Stimulated activated CD4-positive, alpha-beta T cell treated with anti-CD3 and anti-CD28 coated beads, Interleukin-15, amount 100 ng/mL, for 24 hours (primary cell): ENCODE measurements around the gene DMRTB1.

Experiments used
- DNase-seq: peaks from one replicate; pipeline ENCODE4 v3.0.0-alpha.2; 2020

DMRTB1 gene

GRCh38 chr1:53495633-53496345 is 36.6 kb downstream of the DMRTB1 start:
- DNase-seq: no peak

GRCh38 chr1:53498555-53499131 is 39.4 kb downstream of the DMRTB1 start:
- DNase-seq: no peak

GRCh38 chr1:53499257-53500203 is 40.3 kb downstream of the DMRTB1 start:
- no peak for DNase-seq

GRCh38 chr1:53500204-53501064 is 41.2 kb downstream of the DMRTB1 start:
- no peak for DNase-seq

- DNase-seq: no peak
These were observed 42.1 kb downstream of the DMRTB1 start for GRCh38 chr1:53501065-53502005.

GRCh38 chr1:53502641-53503432 is 43.6 kb downstream of the DMRTB1 start:
- DNase-seq: no peak

GRCh38 chr1:53503433-53504217 is 44.4 kb downstream of the DMRTB1 start:
- DNase-seq: no peak

- DNase-seq: no peak
These were observed 45.7 kb downstream of the DMRTB1 start for GRCh38 chr1:53504901-53505300.

GRCh38 chr1:53505401-53505800 is 46.2 kb downstream of the DMRTB1 start:
- no peak for DNase-seq

- DNase-seq: no peak
These were observed 46.7 kb downstream of the DMRTB1 start for GRCh38 chr1:53505891-53506290.

GRCh38 chr1:53506355-53507050 is 47.3 kb downstream of the DMRTB1 start:
- no peak for DNase-seq

GRCh38 chr1:53507116-53507820 is 48.1 kb downstream of the DMRTB1 start:
- DNase-seq: no peak

GRCh38 chr1:53508056-53508990 is 49.1 kb downstream of the DMRTB1 start:
- no peak for DNase-seq

GRCh38 chr1:53508991-53509666 is 49.9 kb downstream of the DMRTB1 start:
- no peak for DNase-seq

- DNase-seq: no peak
These were observed 50.6 kb downstream of the DMRTB1 start for GRCh38 chr1:53509775-53510174.

- no peak for DNase-seq
These were observed 51.0 kb downstream of the DMRTB1 start for GRCh38 chr1:53510215-53510614.
